ENCODE measurements around the gene ZNF831.

DNA sequence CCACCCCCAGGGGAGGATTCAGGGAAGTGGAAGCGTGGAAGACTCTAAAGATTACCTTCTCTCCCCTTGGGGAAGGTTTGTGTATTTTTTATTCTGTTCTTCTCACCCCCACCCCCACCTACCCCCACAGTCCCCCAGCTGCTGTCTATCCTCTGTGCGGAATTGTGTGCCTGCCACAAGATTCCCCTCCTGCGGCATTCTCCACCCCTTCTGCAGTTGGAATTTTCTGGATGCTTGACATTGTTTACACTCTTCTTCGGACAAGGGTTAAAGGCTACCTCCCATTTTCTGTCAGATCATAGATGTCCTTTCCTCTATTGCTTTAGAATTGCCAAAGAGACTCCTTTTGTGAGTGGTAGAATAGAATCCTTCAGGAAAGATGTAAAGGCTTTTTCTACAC lies 76.4 kb downstream of the ZNF831 start:
- TF ChIP-seq, protein P1, sequence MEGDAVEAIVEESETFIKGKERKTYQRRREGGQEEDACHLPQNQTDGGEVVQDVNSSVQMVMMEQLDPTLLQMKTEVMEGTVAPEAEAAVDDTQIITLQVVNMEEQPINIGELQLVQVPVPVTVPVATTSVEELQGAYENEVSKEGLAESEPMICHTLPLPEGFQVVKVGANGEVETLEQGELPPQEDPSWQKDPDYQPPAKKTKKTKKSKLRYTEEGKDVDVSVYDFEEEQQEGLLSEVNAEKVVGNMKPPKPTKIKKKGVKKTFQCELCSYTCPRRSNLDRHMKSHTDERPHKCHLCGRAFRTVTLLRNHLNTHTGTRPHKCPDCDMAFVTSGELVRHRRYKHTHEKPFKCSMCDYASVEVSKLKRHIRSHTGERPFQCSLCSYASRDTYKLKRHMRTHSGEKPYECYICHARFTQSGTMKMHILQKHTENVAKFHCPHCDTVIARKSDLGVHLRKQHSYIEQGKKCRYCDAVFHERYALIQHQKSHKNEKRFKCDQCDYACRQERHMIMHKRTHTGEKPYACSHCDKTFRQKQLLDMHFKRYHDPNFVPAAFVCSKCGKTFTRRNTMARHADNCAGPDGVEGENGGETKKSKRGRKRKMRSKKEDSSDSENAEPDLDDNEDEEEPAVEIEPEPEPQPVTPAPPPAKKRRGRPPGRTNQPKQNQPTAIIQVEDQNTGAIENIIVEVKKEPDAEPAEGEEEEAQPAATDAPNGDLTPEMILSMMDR (IDR thresholded peaks at IDR 0.05), result no peak
- no peak for TF ChIP-seq POLR2A (IDR thresholded peaks at IDR 0.05)

Measured in lower leg skin (tissue), 3 donors.